GM21717 (cell line): Measurements from ENCODE around the gene KIRREL2.
"Not testable (repeated sequence)": the region's sequence is repeated elsewhere in the genome, so short reads cannot be mapped to it uniquely, and the experiment has no call there.

Source experiments
- ATAC-seq: cut with Tn5 transposase; IDR thresholded peaks from one replicate; pipeline ENCODE4 v1.9.1; 2021; ENCODE audit warnings: mild to moderate bottlenecking, moderate library complexity; ENCODE audit not compliant: unreplicated experiment

KIRREL2 gene

GRCh38 chr19:35868823-35869326, 12.2 kb downstream of the KIRREL2 start:
- ATAC-seq = no peak

GRCh38 chr19:35869327-35870123, 12.8 kb downstream of the KIRREL2 start:
- ATAC-seq = no peak

GRCh38 chr19:35870124-35870736, 13.5 kb downstream of the KIRREL2 start:
- not testable (repeated sequence) for ATAC-seq

- ATAC-seq = no peak
Measured at GRCh38 chr19:35870798-35871197, 14.1 kb downstream of the KIRREL2 start.

DNA sequence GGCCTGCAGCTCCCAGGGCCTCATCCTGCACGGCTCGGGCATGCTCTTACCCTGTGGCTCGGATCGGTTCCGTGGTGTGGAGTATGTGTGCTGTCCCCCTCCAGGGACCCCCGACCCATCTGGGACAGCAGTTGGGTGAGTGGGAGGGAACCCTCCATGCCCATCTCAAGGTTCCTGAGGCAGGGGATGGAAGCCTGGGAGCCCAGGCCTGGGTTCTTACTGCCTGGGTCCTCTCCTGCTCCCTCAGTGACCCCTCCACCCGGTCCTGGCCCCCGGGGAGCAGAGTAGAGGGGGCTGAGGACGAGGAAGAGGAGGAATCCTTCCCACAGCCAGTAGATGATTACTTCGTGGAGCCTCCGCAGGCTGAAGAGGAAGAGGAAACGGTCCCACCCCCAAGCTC, 14.9 kb downstream of the KIRREL2 start:
- ATAC-seq = no peak

- ATAC-seq = no peak
Measured at GRCh38 chr19:35872180-35872579, 15.5 kb downstream of the KIRREL2 start.

DNA sequence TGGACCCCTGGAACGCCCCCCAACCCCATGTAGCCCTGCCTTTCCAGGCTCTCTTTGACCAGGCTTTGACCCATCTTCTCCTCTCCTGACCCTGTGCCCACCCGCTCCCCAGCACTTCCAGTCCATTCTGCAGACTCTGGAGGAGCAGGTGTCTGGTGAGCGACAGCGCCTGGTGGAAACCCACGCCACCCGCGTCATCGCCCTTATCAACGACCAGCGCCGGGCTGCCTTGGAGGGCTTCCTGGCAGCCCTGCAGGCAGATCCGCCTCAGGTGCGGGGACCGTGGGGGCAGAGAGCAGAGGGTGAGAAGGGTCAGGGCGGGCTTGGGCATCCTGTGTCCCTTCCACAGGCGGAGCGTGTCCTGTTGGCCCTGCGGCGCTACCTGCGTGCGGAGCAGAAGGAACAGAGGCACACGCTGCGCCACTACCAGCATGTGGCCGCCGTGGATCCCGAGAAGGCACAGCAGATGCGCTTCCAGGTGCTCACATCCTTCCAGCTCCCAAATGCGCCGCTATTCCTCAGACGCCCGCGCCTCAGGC, 17.8 kb downstream of the KIRREL2 start:
- no peak for ATAC-seq

- ATAC-seq = no peak
Measured at GRCh38 chr19:35879068-35879467, 22.4 kb downstream of the KIRREL2 start.

- no peak for ATAC-seq
Measured at GRCh38 chr19:35879770-35880317, 23.1 kb downstream of the KIRREL2 start.

GRCh38 chr19:35882114-35882832, 25.6 kb downstream of the KIRREL2 start:
- no peak for ATAC-seq

GRCh38 chr19:35883882-35884281, 27.2 kb downstream of the KIRREL2 start:
- ATAC-seq = no peak

DNA sequence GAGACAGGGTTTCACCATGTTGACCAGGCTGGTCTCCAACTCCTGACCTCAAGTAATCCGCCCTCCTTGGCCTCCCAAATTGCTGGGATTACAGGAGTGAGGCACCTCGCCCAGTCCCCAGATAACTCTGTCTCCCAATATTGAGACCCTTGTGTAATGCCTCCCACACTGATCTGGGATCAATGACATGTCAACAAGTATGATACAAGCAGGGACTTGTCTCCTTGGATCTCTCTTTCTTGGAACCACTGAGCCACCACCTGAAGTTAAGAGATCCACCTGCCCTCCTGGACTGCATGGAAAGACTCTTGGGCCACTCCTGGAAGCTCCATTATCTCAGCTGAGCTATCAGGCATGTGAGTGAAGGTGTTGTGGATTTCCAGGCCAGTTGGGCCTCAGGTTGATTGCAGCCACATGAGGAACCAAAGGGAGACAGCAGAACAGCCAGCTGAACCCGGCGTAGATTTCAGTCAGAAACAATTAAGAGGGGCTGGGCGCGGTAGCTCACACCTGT, 28.6 kb downstream of the KIRREL2 start:
- no peak for ATAC-seq

GRCh38 chr19:35885904-35886303, 29.2 kb downstream of the KIRREL2 start:
- no peak for ATAC-seq

DNA sequence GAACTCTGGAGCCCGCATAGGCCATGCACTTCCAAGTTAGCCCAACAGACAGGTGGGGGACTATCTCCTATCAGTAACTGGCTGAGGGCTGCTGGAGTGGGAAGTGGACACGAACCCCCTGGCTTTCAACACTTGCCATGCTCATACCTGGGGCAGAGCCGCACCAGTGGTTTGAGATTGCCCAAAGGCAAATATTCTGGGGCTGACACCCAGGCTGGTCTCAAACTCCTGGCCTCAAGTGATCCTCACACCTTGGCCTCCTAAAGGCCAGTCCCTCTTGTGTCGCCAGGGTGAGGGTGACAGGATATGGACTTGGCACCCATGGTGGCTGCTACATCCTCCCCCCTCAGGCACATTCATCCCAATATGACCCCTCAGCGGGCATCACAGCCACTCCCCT, 30.5 kb downstream of the KIRREL2 start:
- ATAC-seq = no peak

- ATAC-seq = no peak
Measured at GRCh38 chr19:35888398-35888797, 31.7 kb downstream of the KIRREL2 start.

DNA sequence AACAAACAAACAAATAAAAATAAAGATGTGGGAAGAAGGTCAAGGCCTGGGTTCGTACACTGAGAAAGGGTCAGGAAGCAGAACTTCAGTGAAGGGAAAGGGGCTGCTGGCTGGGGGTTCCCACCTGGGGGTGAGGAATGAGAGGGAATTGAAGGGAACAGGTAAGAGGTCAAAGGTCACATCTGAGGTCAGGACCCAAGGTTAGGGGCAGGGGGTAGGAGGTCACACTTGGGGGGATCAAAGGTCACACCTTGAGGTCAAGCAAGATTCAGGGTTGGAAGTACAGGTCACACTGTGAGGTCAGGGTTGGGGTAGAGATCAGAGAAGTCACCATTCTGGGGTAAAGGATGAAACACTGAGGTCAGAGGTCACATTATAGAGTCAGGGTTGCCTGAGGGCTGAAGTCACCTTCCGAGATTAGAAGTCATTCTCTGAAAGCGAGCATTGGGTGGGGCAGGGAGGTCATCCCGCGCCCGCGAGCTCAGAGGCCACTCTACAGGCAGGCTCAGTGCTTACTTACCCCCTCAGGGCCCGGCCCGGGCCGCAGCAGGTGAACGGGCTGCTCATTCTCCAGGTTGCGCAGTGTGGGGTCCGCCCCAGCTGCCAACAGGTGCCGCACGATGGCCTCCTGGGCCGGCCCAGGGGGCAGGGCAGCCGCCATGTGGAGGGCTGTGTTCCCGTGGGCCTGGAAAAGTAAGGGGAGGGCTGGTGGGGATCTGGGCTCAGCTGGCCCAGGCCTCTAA, 32.8 kb downstream of the KIRREL2 start:
- no peak for ATAC-seq

- no peak for ATAC-seq
Measured at GRCh38 chr19:35890113-35890650, 33.5 kb downstream of the KIRREL2 start.

DNA sequence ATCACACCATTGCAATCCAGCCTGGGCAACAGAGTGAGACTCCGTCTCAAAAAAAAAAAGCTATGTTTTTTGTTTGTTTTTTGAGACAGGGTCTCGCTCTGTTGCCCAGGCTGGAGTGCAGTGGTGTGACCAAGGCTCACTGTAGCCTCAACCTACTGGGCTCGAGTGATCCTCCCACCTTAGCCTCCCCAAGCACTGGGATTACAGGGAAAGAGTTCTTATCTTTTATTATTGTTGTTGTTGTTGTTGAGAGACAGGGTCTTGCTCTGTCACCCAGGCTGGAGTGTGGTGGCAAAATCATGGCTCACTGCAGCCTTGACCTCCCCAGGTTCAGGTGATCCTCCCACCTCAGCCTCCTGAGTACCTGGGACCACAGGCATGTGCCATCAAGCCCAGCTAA, 35.1 kb downstream of the KIRREL2 start:
- ATAC-seq = not testable (repeated sequence)

DNA sequence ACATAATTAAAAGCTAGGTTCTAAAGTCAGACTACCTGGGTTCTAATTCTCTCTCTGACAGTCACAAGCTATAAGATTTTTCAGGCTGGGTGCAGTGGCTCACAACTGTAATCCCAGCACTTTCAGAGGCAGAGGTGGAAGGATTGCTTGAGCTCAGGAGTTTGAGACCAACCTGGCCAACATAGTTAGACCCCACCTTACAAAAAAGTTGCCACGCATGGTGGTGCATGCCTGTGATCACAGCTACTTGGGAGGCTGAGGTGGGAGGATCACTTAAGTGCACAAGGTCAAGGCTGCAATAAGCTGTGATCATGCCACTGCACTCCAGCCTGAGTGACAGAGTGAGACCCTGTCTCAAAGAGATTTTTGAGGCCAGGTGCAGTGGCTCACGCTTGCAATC, 37.6 kb downstream of the KIRREL2 start:
- no peak for ATAC-seq
